ENCODE measurements around the gene CDKAL1. TPM values are rescaled to one million over a fixed set of nuclear protein-coding genes. Genes with fewer than 3 reads are reported as not detected.

The CDKAL1 gene
- total RNA-seq, 2 experiments from 2014 or later = 21.2 to 23.0 TPM

GRCh38 chr6:20936949-20937348 lies 402.7 kb downstream of the CDKAL1 start:
- Mint-ChIP-seq H3K4me1 (no peaks in the 10 kb centered on the region), H3K36me3 (ENCODE audit: low read depth) (peaks cover 3% of the 10 kb centered on the region), H3K4me3 (no peak overlapping the region), H3K27ac (no peak overlapping the region), H3K9me3 (peaks cover 3% of the 10 kb centered on the region), H3K27me3 (no peaks in the 10 kb centered on the region)
- no peak for DNase-seq
- ChIA-PET CTCF (no interaction called here), POLR2A (no interaction called here)

- no peak for DNase-seq
- ChIA-PET CTCF (no interaction called here), POLR2A (no interaction called here)
- Mint-ChIP-seq H3K4me3 (no peak overlapping the region), H3K27me3 (no peaks in the 10 kb centered on the region), H3K36me3 (ENCODE audit: low read depth) (peaks cover 10% of the 10 kb centered on the region), H3K4me1 (no peaks in the 10 kb centered on the region), H3K27ac (no peak overlapping the region), H3K9me3 (peaks cover 13% of the 10 kb centered on the region)
These were observed 405.0 kb downstream of the CDKAL1 start for GRCh38 chr6:20939161-20939775.

GRCh38 chr6:20943040-20943627 lies 408.9 kb downstream of the CDKAL1 start:
- H3K36me3 Mint-ChIP-seq (ENCODE audit: low read depth) = peaks cover 7% of the 10 kb centered on the region
- no peak for DNase-seq
- POLR2A ChIA-PET = no interaction called here

GRCh38 chr6:20943922-20944321 lies 409.7 kb downstream of the CDKAL1 start:
- POLR2A ChIA-PET = no interaction called here
- CTCF ChIA-PET = no interaction called here
- H3K9me3 Mint-ChIP-seq = peaks cover 13% of the 10 kb centered on the region

More at GRCh38 chr6:20943040-20943627, 408.9 kb downstream of the CDKAL1 start:
- CTCF ChIA-PET = no interaction called here
- peaks cover 13% of the 10 kb centered on the region for H3K9me3 Mint-ChIP-seq
- H3K27ac Mint-ChIP-seq = no peak overlapping the region
- H3K27me3 Mint-ChIP-seq = no peaks in the 10 kb centered on the region
- H3K4me3 Mint-ChIP-seq = no peak overlapping the region
- H3K4me1 Mint-ChIP-seq = peaks cover 4% of the 10 kb centered on the region

GRCh38 chr6:20946022-20946421 lies 411.8 kb downstream of the CDKAL1 start:
- H3K27me3 Mint-ChIP-seq = no peaks in the 10 kb centered on the region
- H3K27ac Mint-ChIP-seq = no peak overlapping the region
- ChIA-PET POLR2A (no interaction called here), CTCF (no interaction called here)
- peaks cover 10% of the 10 kb centered on the region for H3K36me3 Mint-ChIP-seq (ENCODE audit: low read depth)
- no peak overlapping the region for H3K4me3 Mint-ChIP-seq
- peaks cover 4% of the 10 kb centered on the region for H3K4me1 Mint-ChIP-seq
- H3K9me3 Mint-ChIP-seq = peaks cover 13% of the 10 kb centered on the region
- no peak for DNase-seq

More at GRCh38 chr6:20943922-20944321, 409.7 kb downstream of the CDKAL1 start:
- no peak for DNase-seq
- Mint-ChIP-seq H3K27ac (no peak overlapping the region), H3K27me3 (no peaks in the 10 kb centered on the region), H3K36me3 (ENCODE audit: low read depth) (peaks cover 7% of the 10 kb centered on the region), H3K4me3 (no peak overlapping the region), H3K4me1 (peaks cover 4% of the 10 kb centered on the region)

GRCh38 chr6:20946890-20947289 lies 412.6 kb downstream of the CDKAL1 start:
- ChIA-PET CTCF (no interaction called here), POLR2A (no interaction called here)
- Mint-ChIP-seq H3K4me1 (peaks cover 4% of the 10 kb centered on the region), H3K27me3 (no peaks in the 10 kb centered on the region), H3K36me3 (ENCODE audit: low read depth) (peaks cover 10% of the 10 kb centered on the region), H3K9me3 (peaks cover 9% of the 10 kb centered on the region), H3K27ac (no peak overlapping the region), H3K4me3 (no peak overlapping the region)
- no peak for DNase-seq

GRCh38 chr6:20947977-20948376 lies 413.7 kb downstream of the CDKAL1 start:
- DNase-seq = no peak
- CTCF ChIA-PET = interaction anchor here (0.7 kb wide), 1 partner anchor 896 kb away, joined by 3 read pairs; no protein-coding TSS in a partner anchor

GRCh38 chr6:20948556-20948955 lies 414.3 kb downstream of the CDKAL1 start:
- Mint-ChIP-seq H3K36me3 (ENCODE audit: low read depth) (peaks cover 4% of the 10 kb centered on the region), H3K27ac (no peak overlapping the region), H3K4me1 (peaks cover 4% of the 10 kb centered on the region), H3K9me3 (peaks cover 3% of the 10 kb centered on the region), H3K4me3 (no peak overlapping the region), H3K27me3 (no peaks in the 10 kb centered on the region)
- no peak for DNase-seq
- ChIA-PET CTCF (no interaction called here), POLR2A (no interaction called here)

More at GRCh38 chr6:20947977-20948376, 413.7 kb downstream of the CDKAL1 start:
- H3K27ac Mint-ChIP-seq = no peak overlapping the region
- no peaks in the 10 kb centered on the region for H3K27me3 Mint-ChIP-seq
- POLR2A ChIA-PET = no interaction called here
- peaks cover 4% of the 10 kb centered on the region for H3K4me1 Mint-ChIP-seq
- H3K9me3 Mint-ChIP-seq = peaks cover 7% of the 10 kb centered on the region
- no peak overlapping the region for H3K4me3 Mint-ChIP-seq
- H3K36me3 Mint-ChIP-seq (ENCODE audit: low read depth) = peaks cover 8% of the 10 kb centered on the region

GRCh38 chr6:20949138-20949537 lies 414.9 kb downstream of the CDKAL1 start:
- peaks cover under 1% of the 10 kb centered on the region for H3K9me3 Mint-ChIP-seq
- H3K27ac Mint-ChIP-seq = no peak overlapping the region
- H3K4me1 Mint-ChIP-seq = peaks cover 4% of the 10 kb centered on the region
- ChIA-PET CTCF (no interaction called here), POLR2A (no interaction called here)
- no peak overlapping the region for H3K4me3 Mint-ChIP-seq
- H3K27me3 Mint-ChIP-seq = no peaks in the 10 kb centered on the region
- no peak for DNase-seq
- H3K36me3 Mint-ChIP-seq (ENCODE audit: low read depth) = peaks cover 3% of the 10 kb centered on the region

- Mint-ChIP-seq H3K4me1 (no peaks in the 10 kb centered on the region), H3K27me3 (no peaks in the 10 kb centered on the region), H3K9me3 (no peaks in the 10 kb centered on the region), H3K4me3 (no peak overlapping the region), H3K36me3 (ENCODE audit: low read depth) (peaks cover 20% of the 10 kb centered on the region), H3K27ac (no peak overlapping the region)
- POLR2A ChIA-PET = no interaction called here
- CTCF ChIA-PET = no interaction called here
- DNase-seq = no peak
These were observed 418.6 kb downstream of the CDKAL1 start for GRCh38 chr6:20952699-20953474.

GRCh38 chr6:20954315-20954714 lies 420.1 kb downstream of the CDKAL1 start:
- no peak for DNase-seq
- no peaks in the 10 kb centered on the region for H3K4me1 Mint-ChIP-seq
- no peak overlapping the region for H3K27ac Mint-ChIP-seq
- POLR2A ChIA-PET = no interaction called here
- no peak overlapping the region for H3K4me3 Mint-ChIP-seq
- no peaks in the 10 kb centered on the region for H3K27me3 Mint-ChIP-seq
- peaks cover 20% of the 10 kb centered on the region for H3K36me3 Mint-ChIP-seq (ENCODE audit: low read depth)
- H3K9me3 Mint-ChIP-seq = no peaks in the 10 kb centered on the region
- CTCF ChIA-PET = no interaction called here

GRCh38 chr6:20955131-20955530 lies 420.9 kb downstream of the CDKAL1 start:
- Mint-ChIP-seq H3K9me3 (no peaks in the 10 kb centered on the region), H3K4me3 (no peak overlapping the region), H3K4me1 (no peaks in the 10 kb centered on the region), H3K27ac (no peak overlapping the region), H3K27me3 (no peaks in the 10 kb centered on the region), H3K36me3 (ENCODE audit: low read depth) (peaks cover 18% of the 10 kb centered on the region)
- ChIA-PET POLR2A (no interaction called here), CTCF (interaction anchor here (0.5 kb wide), 1 partner anchor 53 kb away, joined by 4 read pairs; no protein-coding TSS in a partner anchor)
- DNase-seq = no peak

- no peak overlapping the region for H3K4me3 Mint-ChIP-seq
- H3K4me1 Mint-ChIP-seq = no peaks in the 10 kb centered on the region
- no peak for DNase-seq
- CTCF ChIA-PET = no interaction called here
- H3K36me3 Mint-ChIP-seq (ENCODE audit: low read depth) = peaks cover 18% of the 10 kb centered on the region
- H3K27ac Mint-ChIP-seq = no peak overlapping the region
- H3K9me3 Mint-ChIP-seq = no peaks in the 10 kb centered on the region
- H3K27me3 Mint-ChIP-seq = no peaks in the 10 kb centered on the region
- POLR2A ChIA-PET = no interaction called here
These were observed 421.5 kb downstream of the CDKAL1 start for GRCh38 chr6:20955751-20956150.

Data from activated CD4-positive, alpha-beta memory T cell treated with anti-CD3 and anti-CD28 coated beads, Interleukin-2, amount 10 ng/mL, durations not matched to agents 7 days and 5 days (primary cell).